ENCODE results near the gene ZNF460. TPM values are rescaled to one million over a fixed set of nuclear protein-coding genes. Genes with fewer than 3 reads are reported as not detected.
A peak's percentile ranks its signal among the peaks of the same experiment; 100 is the strongest.
"Not testable (repeated sequence)": the region's sequence is repeated elsewhere in the genome, so short reads cannot be mapped to it uniquely, and the experiment has no call there.

The ZNF460 gene
- total RNA-seq, result 10 to 100 TPM; 55.2 to 67.2 TPM

GRCh38 chr19:57280165-57280961 lies at the start of gene ZNF460:
TSS of gene ZNF460 (plus strand) at chr19:57280485. CDS start at chr19:57280807, 322 bp downstream.
- Mint-ChIP-seq H3K4me1 (peaks cover 38% of the 10 kb centered on the region), H3K36me3 (peaks cover 41% of the 10 kb centered on the region), H3K9me3 (ENCODE audit: low read depth) (no peaks in the 10 kb centered on the region), H3K27me3 (no peaks in the 10 kb centered on the region), H3K27ac (no peak within 1 kb of the TSS), H3K4me3 (no peak within 1 kb of the TSS)
- CTCF ChIA-PET, result interaction anchor here (0.7 to 1.0 kb wide), 3 partner anchors 40 to 109 kb away, joined by 3 to 4 read pairs (median 3); partner anchors contain the start of genes ZNF548 and ZNF805
- peak; percentile 98 for DNase-seq
- peak; percentile 91 for ATAC-seq

GRCh38 chr19:57231686-57232085 lies 48.6 kb upstream of the ZNF460 start:
- CTCF ChIA-PET, result no interaction called here
- ATAC-seq (no peak), DNase-seq (no peak)
- H3K4me1 Mint-ChIP-seq, result no peaks in the 10 kb centered on the region
- no peak overlapping the region for H3K27ac Mint-ChIP-seq
- H3K4me3 Mint-ChIP-seq, result no peak overlapping the region
- no peaks in the 10 kb centered on the region for H3K27me3 Mint-ChIP-seq
- H3K9me3 Mint-ChIP-seq (ENCODE audit: low read depth), result no peaks in the 10 kb centered on the region
- H3K36me3 Mint-ChIP-seq, result no peaks in the 10 kb centered on the region

GRCh38 chr19:57233207-57233606 lies 47.1 kb upstream of the ZNF460 start:
- DNase-seq (no peak), ATAC-seq (no peak)
- no peaks in the 10 kb centered on the region for H3K27me3 Mint-ChIP-seq
- H3K27ac Mint-ChIP-seq, result no peak overlapping the region
- H3K9me3 Mint-ChIP-seq (ENCODE audit: low read depth), result no peaks in the 10 kb centered on the region
- no peaks in the 10 kb centered on the region for H3K4me1 Mint-ChIP-seq
- no peaks in the 10 kb centered on the region for H3K36me3 Mint-ChIP-seq
- CTCF ChIA-PET, result no interaction called here
- no peak overlapping the region for H3K4me3 Mint-ChIP-seq

GRCh38 chr19:57239982-57240310 lies 40.3 kb upstream of the ZNF460 start:
- CTCF ChIA-PET, result interaction anchor here (1.1 kb wide), 1 partner anchor 40 kb away, joined by 3 read pairs; the partner anchor contains the start of gene ZNF460
- DNase-seq (no peak), ATAC-seq (no peak)
- H3K27ac Mint-ChIP-seq, result peak overlapping the region; percentile 94
- H3K36me3 Mint-ChIP-seq, result peaks cover 10% of the 10 kb centered on the region
- no peaks in the 10 kb centered on the region for H3K9me3 Mint-ChIP-seq (ENCODE audit: low read depth)
- peaks cover 26% of the 10 kb centered on the region for H3K4me1 Mint-ChIP-seq
- H3K27me3 Mint-ChIP-seq, result no peaks in the 10 kb centered on the region
- peak overlapping the region; percentile 93 for H3K4me3 Mint-ChIP-seq

GRCh38 chr19:57240311-57241090 lies 39.8 kb upstream of the ZNF460 start, which contains the start of gene ZNF805:
TSS of gene ZNF805 (plus strand) at chr19:57240632. CDS start at chr19:57240892, 260 bp downstream.
- DNase-seq, result peak; percentile 97
- Mint-ChIP-seq H3K9me3 (ENCODE audit: low read depth) (no peaks in the 10 kb centered on the region), H3K27ac (peak within 1 kb of the TSS; percentile 94), H3K4me1 (peaks cover 26% of the 10 kb centered on the region), H3K4me3 (peak within 1 kb of the TSS; percentile 93), H3K27me3 (no peaks in the 10 kb centered on the region), H3K36me3 (peaks cover 14% of the 10 kb centered on the region)
- CTCF ChIA-PET, result interaction anchor here (1.1 kb wide), 1 partner anchor 39 kb away, joined by 3 read pairs; the partner anchor contains the start of gene ZNF460
- ATAC-seq, result peak; percentile 96

- Mint-ChIP-seq H3K27ac (peak overlapping the region; percentile 94), H3K4me1 (peaks cover 26% of the 10 kb centered on the region), H3K36me3 (peaks cover 18% of the 10 kb centered on the region), H3K27me3 (no peaks in the 10 kb centered on the region), H3K4me3 (peak overlapping the region; percentile 93), H3K9me3 (ENCODE audit: low read depth) (no peaks in the 10 kb centered on the region)
- no peak for DNase-seq
- ATAC-seq, result no peak
- CTCF ChIA-PET, result no interaction called here
Observed at GRCh38 chr19:57241176-57241575, 39.1 kb upstream of the ZNF460 start.

- CTCF ChIA-PET, result no interaction called here
- no peaks in the 10 kb centered on the region for H3K9me3 Mint-ChIP-seq (ENCODE audit: low read depth)
- H3K4me1 Mint-ChIP-seq, result peaks cover 26% of the 10 kb centered on the region
- no peaks in the 10 kb centered on the region for H3K27me3 Mint-ChIP-seq
- peaks cover 26% of the 10 kb centered on the region for H3K36me3 Mint-ChIP-seq
- ATAC-seq (no peak), DNase-seq (no peak)
- no peak overlapping the region for H3K27ac Mint-ChIP-seq
- no peak overlapping the region for H3K4me3 Mint-ChIP-seq
Observed at GRCh38 chr19:57242821-57243220, 37.5 kb upstream of the ZNF460 start.

- DNase-seq, result no peak
- H3K4me3 Mint-ChIP-seq, result no peak overlapping the region
- no peak overlapping the region for H3K27ac Mint-ChIP-seq
- peaks cover 38% of the 10 kb centered on the region for H3K36me3 Mint-ChIP-seq
- peaks cover 26% of the 10 kb centered on the region for H3K4me1 Mint-ChIP-seq
- no peak for ATAC-seq
- no peaks in the 10 kb centered on the region for H3K27me3 Mint-ChIP-seq
- CTCF ChIA-PET, result no interaction called here
- no peaks in the 10 kb centered on the region for H3K9me3 Mint-ChIP-seq (ENCODE audit: low read depth)
Observed at GRCh38 chr19:57244513-57244912, 35.8 kb upstream of the ZNF460 start.

GRCh38 chr19:57245066-57245465 lies 35.2 kb upstream of the ZNF460 start:
- CTCF ChIA-PET, result no interaction called here
- no peak overlapping the region for H3K27ac Mint-ChIP-seq
- H3K9me3 Mint-ChIP-seq (ENCODE audit: low read depth), result no peaks in the 10 kb centered on the region
- ATAC-seq, result no peak
- no peak for DNase-seq
- no peak overlapping the region for H3K4me3 Mint-ChIP-seq
- H3K27me3 Mint-ChIP-seq, result no peaks in the 10 kb centered on the region
- H3K36me3 Mint-ChIP-seq, result peaks cover 38% of the 10 kb centered on the region
- peaks cover 24% of the 10 kb centered on the region for H3K4me1 Mint-ChIP-seq

- Mint-ChIP-seq H3K27me3 (no peaks in the 10 kb centered on the region), H3K27ac (no peak overlapping the region), H3K36me3 (peaks cover 43% of the 10 kb centered on the region), H3K4me1 (peaks cover 20% of the 10 kb centered on the region), H3K4me3 (no peak overlapping the region), H3K9me3 (ENCODE audit: low read depth) (no peaks in the 10 kb centered on the region)
- ATAC-seq, result no peak
- CTCF ChIA-PET, result no interaction called here
- no peak for DNase-seq
Observed at GRCh38 chr19:57245959-57246358, 34.3 kb upstream of the ZNF460 start.

GRCh38 chr19:57248646-57249045 lies 31.6 kb upstream of the ZNF460 start:
- H3K9me3 Mint-ChIP-seq (ENCODE audit: low read depth), result peaks cover 4% of the 10 kb centered on the region
- CTCF ChIA-PET, result no interaction called here
- no peak for DNase-seq
- H3K4me1 Mint-ChIP-seq, result no peaks in the 10 kb centered on the region
- H3K27me3 Mint-ChIP-seq, result no peaks in the 10 kb centered on the region
- H3K27ac Mint-ChIP-seq, result no peak overlapping the region
- no peak for ATAC-seq
- no peak overlapping the region for H3K4me3 Mint-ChIP-seq
- H3K36me3 Mint-ChIP-seq, result peaks cover 68% of the 10 kb centered on the region

GRCh38 chr19:57249329-57249728 lies 31.0 kb upstream of the ZNF460 start:
- no peak for DNase-seq
- H3K36me3 Mint-ChIP-seq, result peaks cover 75% of the 10 kb centered on the region
- H3K4me3 Mint-ChIP-seq, result no peak overlapping the region
- H3K4me1 Mint-ChIP-seq, result no peaks in the 10 kb centered on the region
- H3K27me3 Mint-ChIP-seq, result no peaks in the 10 kb centered on the region
- H3K9me3 Mint-ChIP-seq (ENCODE audit: low read depth), result peaks cover 5% of the 10 kb centered on the region
- no peak for ATAC-seq
- CTCF ChIA-PET, result no interaction called here
- H3K27ac Mint-ChIP-seq, result no peak overlapping the region

- H3K9me3 Mint-ChIP-seq (ENCODE audit: low read depth); H3K27ac Mint-ChIP-seq; H3K4me1 Mint-ChIP-seq; CTCF ChIA-PET; H3K27me3 Mint-ChIP-seq; H3K4me3 Mint-ChIP-seq; DNase-seq; ATAC-seq: not testable (repeated sequence)
- H3K36me3 Mint-ChIP-seq, result peaks cover 65% of the 10 kb centered on the region
Observed at GRCh38 chr19:57253767-57254166, 26.5 kb upstream of the ZNF460 start.

GRCh38 chr19:57262044-57262443 lies 18.2 kb upstream of the ZNF460 start:
- H3K9me3 Mint-ChIP-seq (ENCODE audit: low read depth), result peaks cover 9% of the 10 kb centered on the region
- no peak for ATAC-seq
- no peaks in the 10 kb centered on the region for H3K27me3 Mint-ChIP-seq
- CTCF ChIA-PET, result no interaction called here
- no peak overlapping the region for H3K4me3 Mint-ChIP-seq
- H3K27ac Mint-ChIP-seq, result no peak overlapping the region
- no peak for DNase-seq
- peaks cover 50% of the 10 kb centered on the region for H3K36me3 Mint-ChIP-seq
- no peaks in the 10 kb centered on the region for H3K4me1 Mint-ChIP-seq
